Activated CD8-positive, alpha-beta T cell treated with anti-CD3 and anti-CD28 coated beads for 36 hours (primary cell): ENCODE results near the gene ZNF576. TPM values are rescaled to one million over a fixed set of nuclear protein-coding genes. Genes with fewer than 3 reads are reported as not detected.

Source experiments
- ATAC-seq: fragments of 200-7000 bp; cut with Tn5 transposase; one replicate; pipeline ENCODE4 v1.10.0; 2021; ENCODE audit warnings: mild to moderate bottlenecking, moderate library complexity
- CTCF ChIA-PET: fragments of 350-600 bp; sonication (Branson Sonifier 250); formaldehyde crosslinking; loops from one replicate; lab custom pipeline; 2021; ENCODE audit warnings: antibody characterized with exemption; lab: Charles Lee
- POLR2A ChIA-PET: fragments of 350-600 bp; sonication (Branson Sonifier 250); formaldehyde crosslinking; loops from one replicate; lab custom pipeline; 2021; ENCODE audit warnings: antibody characterized with exemption; lab: Charles Lee
- DNase-seq: peaks from one replicate; pipeline ENCODE4 v3.0.0-alpha.2; 2020
- H3K27ac Mint-ChIP-seq: one replicate; pipeline ENCODE4 v1.8.0; 2021; ENCODE audit warnings: mild to moderate bottlenecking, mixed read lengths
- H3K27me3 Mint-ChIP-seq: one replicate; pipeline ENCODE4 v1.8.0; 2021; ENCODE audit warnings: mixed read lengths
- H3K36me3 Mint-ChIP-seq: one replicate; pipeline ENCODE4 v1.8.0; 2021; ENCODE audit warnings: low read depth, mixed read lengths
- H3K4me1 Mint-ChIP-seq: one replicate; pipeline ENCODE4 v1.8.0; 2021; ENCODE audit warnings: low read depth, mixed read lengths
- H3K4me3 Mint-ChIP-seq: one replicate; pipeline ENCODE4 v1.8.0; 2021; ENCODE audit warnings: mild to moderate bottlenecking, moderate library complexity, mixed read lengths
- H3K9me3 Mint-ChIP-seq: one replicate; pipeline ENCODE4 v1.8.0; 2021; ENCODE audit warnings: mixed read lengths
- intact Hi-C: fragments of 100-400 bp; cut with micrococcal nuclease; formaldehyde crosslinking; loops from one replicate; pipeline ENCODE4 v1.10.0; 2022
- total RNA-seq, 2 experiments: library from RNA; stranded (reverse); gene quantifications; one replicate each; pipeline ENCODE4 v1.2.3, GENCODE V29; 2021
- TF ChIP-seq, protein P1 (sequence below): fragments of 200-600 bp; IDR thresholded peaks from one replicate; pipeline ENCODE4 v1.8.0; 2022; ENCODE audit warnings: antibody characterized with exemption, mild to moderate bottlenecking

The ZNF576 gene
- total RNA-seq, 2 experiments from 2014 or later = 8.8 to 12.2 TPM

DNA sequence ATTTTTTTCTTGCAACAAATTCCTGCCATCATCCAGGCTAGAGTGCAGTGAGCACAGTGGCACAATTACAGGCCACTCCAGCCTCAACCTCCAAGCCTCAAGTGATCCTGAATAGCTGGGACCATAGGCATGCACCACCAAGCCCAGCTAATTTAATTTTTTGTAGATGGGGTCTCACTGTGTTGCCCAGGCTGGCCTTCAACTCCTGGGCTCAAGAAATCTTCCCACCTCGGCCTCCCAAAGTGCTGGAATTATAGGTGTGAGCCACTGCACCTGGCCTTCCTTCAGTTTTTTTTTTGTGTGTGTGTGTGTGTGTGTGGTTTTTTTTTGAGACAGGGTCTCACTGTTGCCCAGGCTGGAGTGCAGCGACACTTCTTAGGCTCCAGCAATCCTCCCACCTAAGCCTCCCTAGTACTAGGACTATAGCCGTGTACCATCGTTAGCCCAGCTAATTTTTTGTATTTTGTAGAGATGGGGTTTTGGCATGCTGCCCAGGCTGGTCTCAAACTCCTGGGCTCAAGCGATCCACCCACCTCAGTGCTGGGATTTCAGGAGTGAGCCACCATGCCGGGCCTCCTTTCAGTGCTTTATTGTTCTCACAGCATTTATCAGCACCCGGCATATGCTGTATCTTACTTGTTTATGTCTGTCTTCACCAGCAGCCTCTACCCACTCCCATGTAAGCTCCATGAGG lies 9.6 kb downstream of the ZNF576 start:
- H3K36me3 Mint-ChIP-seq = peaks cover 5% of the 10 kb centered on the region
- ATAC-seq (no peak), DNase-seq (no peak)
- H3K9me3 Mint-ChIP-seq = no peaks in the 10 kb centered on the region
- intact Hi-C loops = no loop called here
- POLR2A ChIA-PET = interaction anchor here (0.5 to 1.7 kb wide), 5 partner anchors 10 to 165 kb away, joined by 3 to 6 read pairs (median 3); partner anchors contain the start of genes IRGQ and ZNF576
- H3K27ac Mint-ChIP-seq = no peak overlapping the region
- TF ChIP-seq, protein P1, sequence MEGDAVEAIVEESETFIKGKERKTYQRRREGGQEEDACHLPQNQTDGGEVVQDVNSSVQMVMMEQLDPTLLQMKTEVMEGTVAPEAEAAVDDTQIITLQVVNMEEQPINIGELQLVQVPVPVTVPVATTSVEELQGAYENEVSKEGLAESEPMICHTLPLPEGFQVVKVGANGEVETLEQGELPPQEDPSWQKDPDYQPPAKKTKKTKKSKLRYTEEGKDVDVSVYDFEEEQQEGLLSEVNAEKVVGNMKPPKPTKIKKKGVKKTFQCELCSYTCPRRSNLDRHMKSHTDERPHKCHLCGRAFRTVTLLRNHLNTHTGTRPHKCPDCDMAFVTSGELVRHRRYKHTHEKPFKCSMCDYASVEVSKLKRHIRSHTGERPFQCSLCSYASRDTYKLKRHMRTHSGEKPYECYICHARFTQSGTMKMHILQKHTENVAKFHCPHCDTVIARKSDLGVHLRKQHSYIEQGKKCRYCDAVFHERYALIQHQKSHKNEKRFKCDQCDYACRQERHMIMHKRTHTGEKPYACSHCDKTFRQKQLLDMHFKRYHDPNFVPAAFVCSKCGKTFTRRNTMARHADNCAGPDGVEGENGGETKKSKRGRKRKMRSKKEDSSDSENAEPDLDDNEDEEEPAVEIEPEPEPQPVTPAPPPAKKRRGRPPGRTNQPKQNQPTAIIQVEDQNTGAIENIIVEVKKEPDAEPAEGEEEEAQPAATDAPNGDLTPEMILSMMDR = no peak
- H3K4me3 Mint-ChIP-seq = no peak overlapping the region
- no peaks in the 10 kb centered on the region for H3K27me3 Mint-ChIP-seq
- peaks cover 9% of the 10 kb centered on the region for H3K4me1 Mint-ChIP-seq
- CTCF ChIA-PET = interaction anchor here (1.6 to 1.8 kb wide), 2 partner anchors 9 to 12 kb away, joined by 4 to 6 read pairs; partner anchors contain the start of gene ZNF576

DNA sequence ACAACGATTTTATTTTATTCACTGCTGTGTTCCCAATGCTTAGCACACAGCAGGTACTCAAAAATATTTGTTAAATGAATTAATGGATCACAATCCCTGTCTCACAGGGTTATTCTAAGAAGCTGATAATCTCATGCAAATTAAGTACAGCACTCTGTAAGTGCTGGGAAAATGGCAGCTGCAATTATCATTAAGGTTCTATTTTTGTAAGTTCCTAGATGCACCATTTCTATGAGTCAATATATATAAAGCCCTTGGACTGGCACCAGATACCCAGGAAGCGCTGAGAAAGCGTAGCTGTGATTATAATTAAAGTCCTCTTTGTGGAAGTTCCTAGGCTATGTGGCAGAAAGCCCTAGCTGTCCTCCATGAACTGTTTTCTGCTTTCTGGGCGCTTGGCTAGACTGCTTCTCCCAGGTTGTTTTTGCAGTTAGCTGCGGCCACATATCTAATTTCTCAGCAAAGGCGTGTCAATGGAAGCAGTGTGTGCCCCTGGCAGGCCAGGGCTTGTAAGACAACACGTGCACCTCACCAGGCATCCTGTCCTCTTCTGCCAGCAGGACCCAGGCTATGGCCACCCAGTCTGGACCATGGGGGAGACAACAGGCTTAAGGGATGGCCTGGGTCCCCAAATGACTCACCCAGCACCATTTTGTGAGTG lies 10.3 kb downstream of the ZNF576 start:
- POLR2A ChIA-PET = interaction anchor here (1.7 kb wide), 1 partner anchor 11 kb away, joined by 6 read pairs; the partner anchor contains the start of genes IRGQ and ZNF576
- H3K4me1 Mint-ChIP-seq = peaks cover 9% of the 10 kb centered on the region
- H3K27ac Mint-ChIP-seq = peak overlapping the region; percentile 52
- DNase-seq (no peak), ATAC-seq (no peak)
- intact Hi-C loops = no loop called here
- H3K9me3 Mint-ChIP-seq = no peaks in the 10 kb centered on the region
- no peak overlapping the region for H3K4me3 Mint-ChIP-seq
- no peaks in the 10 kb centered on the region for H3K27me3 Mint-ChIP-seq
- TF ChIP-seq, protein P1 = no peak
- H3K36me3 Mint-ChIP-seq = peaks cover 6% of the 10 kb centered on the region
- CTCF ChIA-PET = interaction anchor here (1.6 to 1.8 kb wide), 2 partner anchors 10 to 12 kb away, joined by 4 to 6 read pairs; partner anchors contain the start of gene ZNF576

- POLR2A ChIA-PET = interaction anchor here (1.0 to 1.7 kb wide), 3 partner anchors 11 to 13 kb away, joined by 3 to 6 read pairs (median 4); partner anchors contain the start of genes IRGQ and ZNF576
- CTCF ChIA-PET = interaction anchor here (1.6 to 1.8 kb wide), 2 partner anchors 11 to 13 kb away, joined by 4 to 6 read pairs; partner anchors contain the start of gene ZNF576
- peaks cover 6% of the 10 kb centered on the region for H3K36me3 Mint-ChIP-seq
- H3K4me3 Mint-ChIP-seq = peak overlapping the region; percentile 7
- no peak for DNase-seq
- no peaks in the 10 kb centered on the region for H3K9me3 Mint-ChIP-seq
- peak overlapping the region; percentile 52 for H3K27ac Mint-ChIP-seq
- no peaks in the 10 kb centered on the region for H3K27me3 Mint-ChIP-seq
- TF ChIP-seq, protein P1 = no peak
- peaks cover 12% of the 10 kb centered on the region for H3K4me1 Mint-ChIP-seq
- ATAC-seq = no peak
- intact Hi-C loops = no loop called here
These were observed 11.1 kb downstream of the ZNF576 start for GRCh38 chr19:43607238-43608205.

GRCh38 chr19:43609872-43610271 lies 13.5 kb downstream of the ZNF576 start:
- TF ChIP-seq, protein P1 = no peak
- intact Hi-C loops = no loop called here
- POLR2A ChIA-PET = interaction anchor here (0.6 kb wide), 1 partner anchor 1561 kb away, joined by 3 read pairs; no protein-coding TSS in a partner anchor
- DNase-seq (no peak), ATAC-seq (no peak)
- Mint-ChIP-seq H3K4me1 (peaks cover 14% of the 10 kb centered on the region), H3K27me3 (no peaks in the 10 kb centered on the region), H3K27ac (no peak overlapping the region), H3K4me3 (no peak overlapping the region), H3K36me3 (peaks cover 8% of the 10 kb centered on the region), H3K9me3 (no peaks in the 10 kb centered on the region)
- CTCF ChIA-PET = no interaction called here
